Endodermal cell (in vitro differentiated cells): ENCODE data around the gene EYS. TPM values are rescaled to one million over a fixed set of nuclear protein-coding genes. Genes with fewer than 3 reads are reported as not detected.

ENCODE experiments used
- DNase-seq: peaks from one replicate; pipeline ENCODE4 v3.0.0-alpha.2; 2017
- H3K27ac ChIP-seq: 2 replicates; pipeline ENCODE4 v1.5.1; 2013; ENCODE audit warnings: mild to moderate bottlenecking, low read depth, low read length, moderate library complexity
- H3K27me3 ChIP-seq: 2 replicates; pipeline ENCODE4 v1.6.1; 2013; ENCODE audit warnings: mild to moderate bottlenecking, low read length, moderate library complexity; ENCODE audit not compliant: insufficient read depth, control insufficient read depth, poor library complexity, severe bottlenecking
- H3K36me3 ChIP-seq: 2 replicates; pipeline ENCODE4 v1.7.0; 2013; ENCODE audit warnings: mild to moderate bottlenecking, low read length, moderate library complexity; ENCODE audit not compliant: control insufficient read depth, insufficient read depth
- H3K4me1 ChIP-seq: one replicate; pipeline ENCODE4 v1.7.0; 2013; ENCODE audit warnings: low read length; ENCODE audit not compliant: control insufficient read depth, insufficient read depth
- H3K4me3 ChIP-seq: 2 replicates; pipeline ENCODE4 v1.5.1; 2013; ENCODE audit warnings: mild to moderate bottlenecking, low read length, moderate library complexity
- H3K9ac ChIP-seq: 2 replicates; pipeline ENCODE4 v1.6.1; 2013; ENCODE audit warnings: mild to moderate bottlenecking, low read length, moderate library complexity; ENCODE audit not compliant: poor library complexity, severe bottlenecking; ENCODE audit errors: extremely low read depth
- H3K9me3 ChIP-seq: 2 replicates; pipeline ENCODE4 v1.6.1; 2013; ENCODE audit warnings: mild to moderate bottlenecking, low read length, moderate library complexity; ENCODE audit not compliant: control insufficient read depth
- H3K27ac Mint-ChIP-seq: 2 replicates; pipeline ENCODE4 v1.8.0; 2020; ENCODE audit warnings: mixed read lengths
- H3K27me3 Mint-ChIP-seq: 2 replicates; pipeline ENCODE4 v1.8.0; 2021; ENCODE audit warnings: mild to moderate bottlenecking, mixed read lengths; ENCODE audit not compliant: insufficient read depth
- H3K36me3 Mint-ChIP-seq: 2 replicates; pipeline ENCODE4 v1.8.0; 2020; ENCODE audit warnings: low read depth, mixed read lengths
- H3K4me1 Mint-ChIP-seq: 2 replicates; pipeline ENCODE4 v1.8.0; 2020; ENCODE audit warnings: mixed read lengths
- H3K4me3 Mint-ChIP-seq: 2 replicates; pipeline ENCODE4 v1.8.0; 2020; ENCODE audit warnings: mild to moderate bottlenecking, moderate library complexity, mixed read lengths
- H3K9me3 Mint-ChIP-seq: 2 replicates; pipeline ENCODE4 v1.8.0; 2020; ENCODE audit warnings: mild to moderate bottlenecking, mixed read lengths
- WGBS, 2 experiments: methylation state at CpG; one replicate each; pipeline versions ENCODE4 v1.1.5 to v1.1.7; 2013; ENCODE audit warnings: missing lambda C conversion rate in 2 of 2, mixed read lengths in 1 of 2; ENCODE audit not compliant: insufficient coverage in 1 of 2, insufficient read length in 1 of 2; 5-methylcytosine and 5-hydroxymethylcytosine counted together
- total RNA-seq, 2 donors: library from RNA; stranded (reverse); fragmentation: NEBNext Ultra II Directional in 1 of 2; extraction: Animal tissue kit (Norgen Biotek cat#: 25700) in 1 of 2; gene quantifications; 2 replicates in 1 of 2; 3 replicates in 1 of 2; pipeline ENCODE4 v1.2.1, GENCODE V29; 2021
- TF ChIP-seq, protein P1 (sequence below): fragments of 200-600 bp; sonication (generic); conservative IDR thresholded peaks from 2 replicates; pipeline ENCODE4 v1.5.0; 2021; ENCODE audit warnings: antibody characterized with exemption, mild to moderate bottlenecking

The EYS gene
- total RNA-seq, 2 donors from 2014 or later, result 0.31 to 0.70 TPM

DNA sequence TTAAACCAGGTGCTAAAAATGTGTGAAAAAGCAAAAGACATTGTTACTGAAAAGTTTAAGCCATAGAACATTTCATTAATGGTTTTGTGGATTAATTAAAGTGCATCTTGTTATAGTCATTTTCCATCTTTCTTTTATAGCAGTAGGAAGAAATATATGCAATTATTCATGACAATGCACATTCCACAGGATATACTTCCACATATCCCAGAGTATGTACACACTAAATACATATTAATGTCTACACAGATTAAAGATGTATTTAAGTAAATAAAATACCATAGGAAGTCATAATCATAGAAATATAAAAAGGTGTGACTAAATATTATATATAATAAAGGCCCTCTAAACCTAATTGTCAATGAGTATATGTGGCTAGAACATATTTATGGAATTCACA, 1492.7 kb downstream of the EYS start:
- Histone ChIP-seq H3K4me1 (no peaks in the 10 kb centered on the region), H3K36me3 (no peaks in the 10 kb centered on the region), H3K27me3 (no peaks in the 10 kb centered on the region), H3K9ac (no peak overlapping the region), H3K9me3 (no peaks in the 10 kb centered on the region), H3K27ac (no peak overlapping the region), H3K4me3 (no peak overlapping the region)
- no peaks in the 10 kb centered on the region for H3K36me3 Mint-ChIP-seq
- TF ChIP-seq, protein P1, sequence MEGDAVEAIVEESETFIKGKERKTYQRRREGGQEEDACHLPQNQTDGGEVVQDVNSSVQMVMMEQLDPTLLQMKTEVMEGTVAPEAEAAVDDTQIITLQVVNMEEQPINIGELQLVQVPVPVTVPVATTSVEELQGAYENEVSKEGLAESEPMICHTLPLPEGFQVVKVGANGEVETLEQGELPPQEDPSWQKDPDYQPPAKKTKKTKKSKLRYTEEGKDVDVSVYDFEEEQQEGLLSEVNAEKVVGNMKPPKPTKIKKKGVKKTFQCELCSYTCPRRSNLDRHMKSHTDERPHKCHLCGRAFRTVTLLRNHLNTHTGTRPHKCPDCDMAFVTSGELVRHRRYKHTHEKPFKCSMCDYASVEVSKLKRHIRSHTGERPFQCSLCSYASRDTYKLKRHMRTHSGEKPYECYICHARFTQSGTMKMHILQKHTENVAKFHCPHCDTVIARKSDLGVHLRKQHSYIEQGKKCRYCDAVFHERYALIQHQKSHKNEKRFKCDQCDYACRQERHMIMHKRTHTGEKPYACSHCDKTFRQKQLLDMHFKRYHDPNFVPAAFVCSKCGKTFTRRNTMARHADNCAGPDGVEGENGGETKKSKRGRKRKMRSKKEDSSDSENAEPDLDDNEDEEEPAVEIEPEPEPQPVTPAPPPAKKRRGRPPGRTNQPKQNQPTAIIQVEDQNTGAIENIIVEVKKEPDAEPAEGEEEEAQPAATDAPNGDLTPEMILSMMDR, result no peak
- no peak for DNase-seq
- no peak overlapping the region for H3K27ac Mint-ChIP-seq
- H3K4me3 Mint-ChIP-seq, result no peak overlapping the region
- no peaks in the 10 kb centered on the region for H3K4me1 Mint-ChIP-seq
- H3K27me3 Mint-ChIP-seq, result no peaks in the 10 kb centered on the region
- H3K9me3 Mint-ChIP-seq, result no peaks in the 10 kb centered on the region

DNA sequence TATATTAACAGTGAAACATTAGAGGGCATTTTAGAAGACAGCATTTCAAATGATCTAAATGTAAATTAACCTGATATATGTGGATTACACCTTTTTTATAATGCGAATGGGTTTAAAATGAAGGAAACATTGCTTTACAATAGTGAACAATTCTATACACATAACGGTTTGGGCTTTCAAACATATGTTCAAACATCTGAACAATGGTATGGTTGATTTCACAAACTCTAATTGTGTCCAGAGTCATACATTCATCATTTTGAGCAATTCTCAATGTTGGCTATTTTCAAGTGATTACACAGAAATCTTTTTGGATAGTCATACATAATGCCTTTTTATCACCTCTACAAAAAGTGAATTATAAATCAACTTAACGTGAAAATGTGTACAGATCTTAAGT, 1493.3 kb downstream of the EYS start:
- H3K9ac ChIP-seq, result no peak overlapping the region
- no peaks in the 10 kb centered on the region for H3K4me1 ChIP-seq
- WGBS, 2 experiments, result 50 to 64% methylated on average over 2 to 3 of the region's 3 CpGs
- no peaks in the 10 kb centered on the region for H3K9me3 ChIP-seq
- Mint-ChIP-seq H3K4me3 (no peak overlapping the region), H3K36me3 (no peaks in the 10 kb centered on the region), H3K9me3 (no peaks in the 10 kb centered on the region), H3K27me3 (no peaks in the 10 kb centered on the region), H3K4me1 (no peaks in the 10 kb centered on the region), H3K27ac (no peak overlapping the region)
- H3K27ac ChIP-seq, result no peak overlapping the region
- H3K36me3 ChIP-seq, result no peaks in the 10 kb centered on the region
- DNase-seq, result no peak
- TF ChIP-seq, protein P1, result no peak
- no peaks in the 10 kb centered on the region for H3K27me3 ChIP-seq
- H3K4me3 ChIP-seq, result no peak overlapping the region

DNA sequence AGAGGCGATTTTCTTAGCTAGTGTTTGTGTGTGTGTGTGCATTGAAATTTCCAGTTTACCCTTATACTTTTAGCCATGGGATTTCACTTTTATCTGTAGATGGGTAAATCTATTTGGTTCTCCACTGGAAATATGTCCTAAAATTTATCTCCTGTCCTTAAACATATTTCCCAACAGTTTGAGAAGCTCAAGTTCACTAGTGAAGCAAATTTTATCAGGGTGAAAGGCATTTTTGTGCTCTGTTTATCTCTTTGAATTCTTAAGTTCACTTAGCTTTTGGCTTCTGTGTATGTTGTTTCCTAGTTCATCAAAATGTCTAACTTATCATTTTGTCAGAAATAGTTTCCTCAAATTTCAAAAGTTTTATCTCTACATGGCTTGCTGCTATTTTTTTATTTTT, 1509.8 kb downstream of the EYS start:
- H3K27me3 Mint-ChIP-seq, result no peaks in the 10 kb centered on the region
- TF ChIP-seq, protein P1, result no peak

More for the DNA sequence above, 1509.8 kb downstream of the EYS start:
- Mint-ChIP-seq H3K27ac (no peak overlapping the region), H3K36me3 (no peaks in the 10 kb centered on the region), H3K9me3 (peaks cover 3% of the 10 kb centered on the region), H3K4me1 (no peaks in the 10 kb centered on the region), H3K4me3 (no peak overlapping the region)
- Histone ChIP-seq H3K36me3 (no peaks in the 10 kb centered on the region), H3K9me3 (no peaks in the 10 kb centered on the region), H3K4me3 (no peak overlapping the region), H3K4me1 (no peaks in the 10 kb centered on the region), H3K27ac (no peak overlapping the region), H3K27me3 (no peaks in the 10 kb centered on the region), H3K9ac (no peak overlapping the region)
- WGBS, 2 experiments, result no CpG with 5 or more reads among the region's 1 CpG
- DNase-seq, result no peak
